ENCODE measurements around the gene CAMK2B. TPM values are rescaled to one million over a fixed set of nuclear protein-coding genes. Genes with fewer than 3 reads are reported as not detected.

CAMK2B gene
- total RNA-seq, 1 experiment from 2014 or later: not detected

DNA sequence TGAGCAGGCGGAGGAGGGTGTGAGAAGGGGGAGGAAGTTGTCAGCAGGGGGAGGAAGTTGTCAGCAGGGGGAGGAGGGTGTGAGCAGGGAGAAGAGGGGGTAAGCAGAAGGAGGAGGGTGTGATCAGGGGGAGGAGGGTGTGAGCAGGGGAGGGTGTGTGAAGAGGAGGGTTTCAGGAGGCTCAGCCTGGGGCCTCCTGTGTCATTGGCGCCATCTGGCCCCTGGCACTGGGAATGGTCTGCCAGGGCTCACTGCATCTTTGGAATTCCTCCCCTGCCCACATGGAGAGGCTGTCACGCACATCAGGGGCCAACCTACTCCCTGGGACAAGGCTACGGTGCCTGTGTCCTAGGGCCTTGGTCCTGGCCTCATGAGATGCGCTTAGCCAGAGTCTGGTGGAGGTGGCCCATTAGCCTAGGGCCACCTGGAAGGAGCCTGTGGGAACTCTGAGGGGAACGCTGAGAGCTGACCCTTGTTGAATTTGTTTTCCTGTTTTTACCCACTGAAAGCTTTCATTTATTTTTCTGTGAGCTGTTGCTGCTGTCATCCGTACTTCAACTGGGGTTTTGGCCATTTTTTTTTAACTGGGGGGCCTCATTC, 18.0 kb downstream of the CAMK2B start:
- intact Hi-C loops (cut with micrococcal nuclease; ENCODE audit: unreplicated experiment): loop anchor here (1.0 kb wide), 1 partner anchor 66 kb away; no protein-coding TSS in a partner anchor
- Mint-ChIP-seq H3K4me3 (ENCODE audit: unreplicated experiment) (no peak overlapping the region), H3K9me3 (ENCODE audit: unreplicated experiment) (no peaks in the 10 kb centered on the region), H3K36me3 (ENCODE audit: insufficient read depth, unreplicated experiment) (no peaks in the 10 kb centered on the region), H3K27me3 (ENCODE audit: insufficient read depth, unreplicated experiment) (peaks cover 4% of the 10 kb centered on the region), H3K27ac (ENCODE audit: unreplicated experiment) (no peak overlapping the region), H3K4me1 (ENCODE audit: low read depth, unreplicated experiment) (no peaks in the 10 kb centered on the region)
- DNase-seq: peak in 1 of 2 experiments; percentile 38
- no peaks in the 10 kb centered on the region for H3K27me3 ChIP-seq (replicated peaks; ENCODE audit: control insufficient read depth, insufficient read depth, low read length)
- H3K9me3 ChIP-seq: no peaks in the 10 kb centered on the region
- no peaks in the 10 kb centered on the region for H3K4me1 ChIP-seq
- ChIA-PET CTCF (no interaction called here), POLR2A (no interaction called here)
- peak in 1 of 2 experiments; percentile 27 for TF ChIP-seq CTCF (IDR thresholded peaks at IDR 0.05; ENCODE audit: insufficient read depth in 1 of 2, low read depth in 1 of 2, low read length in 1 of 2, severe bottlenecking in 1 of 2, unreplicated experiment in 1 of 2)
- H3K4me3 ChIP-seq (ENCODE audit: low read depth, low read length): no peak overlapping the region
- no peaks in the 10 kb centered on the region for H3K36me3 ChIP-seq (ENCODE audit: control insufficient read depth, insufficient read depth, low read length)
- no TSS peak for BruUV-seq (replicated peaks)

- no peak overlapping the region for H3K27ac Mint-ChIP-seq (ENCODE audit: unreplicated experiment)
- no peaks in the 10 kb centered on the region for H3K36me3 Mint-ChIP-seq (ENCODE audit: insufficient read depth, unreplicated experiment)
- H3K4me3 Mint-ChIP-seq (ENCODE audit: unreplicated experiment): no peak overlapping the region
- no peak overlapping the region for H3K4me3 ChIP-seq (ENCODE audit: low read depth, low read length)
- H3K9me3 Mint-ChIP-seq (ENCODE audit: unreplicated experiment): no peaks in the 10 kb centered on the region
- intact Hi-C loops (cut with micrococcal nuclease; ENCODE audit: unreplicated experiment): loop anchor here (1.0 kb wide), 1 partner anchor 65 kb away; no protein-coding TSS in a partner anchor
- TF ChIP-seq CTCF (IDR thresholded peaks at IDR 0.05; ENCODE audit: insufficient read depth in 1 of 2, low read depth in 1 of 2, low read length in 1 of 2, severe bottlenecking in 1 of 2, unreplicated experiment in 1 of 2): no peak
- DNase-seq: no peak
- ChIA-PET POLR2A (no interaction called here), CTCF (no interaction called here)
- H3K27me3 Mint-ChIP-seq (ENCODE audit: insufficient read depth, unreplicated experiment): peaks cover 4% of the 10 kb centered on the region
- no peaks in the 10 kb centered on the region for H3K36me3 ChIP-seq (ENCODE audit: control insufficient read depth, insufficient read depth, low read length)
- no peaks in the 10 kb centered on the region for H3K27me3 ChIP-seq (replicated peaks; ENCODE audit: control insufficient read depth, insufficient read depth, low read length)
- BruUV-seq (replicated peaks): no TSS peak
- H3K4me1 ChIP-seq: no peaks in the 10 kb centered on the region
- peaks cover 3% of the 10 kb centered on the region; the same call in 1 of the 2 replicates for H3K9me3 ChIP-seq
- no peaks in the 10 kb centered on the region for H3K4me1 Mint-ChIP-seq (ENCODE audit: low read depth, unreplicated experiment)
Measured at GRCh38 chr7:44306606-44307005, 18.8 kb downstream of the CAMK2B start.

- H3K27ac Mint-ChIP-seq (ENCODE audit: unreplicated experiment): no peak overlapping the region
- TF ChIP-seq CTCF (IDR thresholded peaks at IDR 0.05; ENCODE audit: insufficient read depth in 1 of 2, low read depth in 1 of 2, low read length in 1 of 2, severe bottlenecking in 1 of 2, unreplicated experiment in 1 of 2): no peak
- no TSS peak for BruUV-seq (replicated peaks)
- DNase-seq: no peak
- CTCF ChIA-PET: no interaction called here
- intact Hi-C loops (cut with micrococcal nuclease; ENCODE audit: unreplicated experiment): no loop called here
- H3K4me3 Mint-ChIP-seq (ENCODE audit: unreplicated experiment): no peak overlapping the region
- POLR2A ChIA-PET: no interaction called here
- no peaks in the 10 kb centered on the region for H3K9me3 Mint-ChIP-seq (ENCODE audit: unreplicated experiment)
- peaks cover 4% of the 10 kb centered on the region for H3K27me3 Mint-ChIP-seq (ENCODE audit: insufficient read depth, unreplicated experiment)
- Histone ChIP-seq H3K27me3 (replicated peaks; ENCODE audit: control insufficient read depth, insufficient read depth, low read length) (no peaks in the 10 kb centered on the region), H3K9me3 (peaks cover 3% of the 10 kb centered on the region; the same call in 1 of the 2 replicates), H3K4me3 (ENCODE audit: low read depth, low read length) (no peak overlapping the region), H3K4me1 (no peaks in the 10 kb centered on the region), H3K36me3 (ENCODE audit: control insufficient read depth, insufficient read depth, low read length) (no peaks in the 10 kb centered on the region)
- H3K4me1 Mint-ChIP-seq (ENCODE audit: low read depth, unreplicated experiment): no peaks in the 10 kb centered on the region
- H3K36me3 Mint-ChIP-seq (ENCODE audit: insufficient read depth, unreplicated experiment): no peaks in the 10 kb centered on the region
Measured at GRCh38 chr7:44305564-44306507, 19.6 kb downstream of the CAMK2B start.

All from Caco-2 (cell line).